H9 (cell line): Measurements from ENCODE around the gene ASGR1. TPM values are rescaled to one million over a fixed set of nuclear protein-coding genes. Genes with fewer than 3 reads are reported as not detected.
"Not testable (repeated sequence)": the region's sequence is repeated elsewhere in the genome, so short reads cannot be mapped to it uniquely, and the experiment has no call there.

Experiments used
- DNase-seq: peaks from one replicate; pipeline ENCODE4 v3.0.0-alpha.2; 2017
- H2AFZ ChIP-seq: one replicate; pipeline ENCODE4 v1.6.1; 2013; ENCODE audit warnings: mild to moderate bottlenecking, low read length, control low read depth, moderate library complexity
- H2AK5ac ChIP-seq: 2 replicates; pipeline ENCODE4 v1.6.1; 2013; ENCODE audit warnings: low read length, control low read depth, mixed read lengths; ENCODE audit not compliant: insufficient read length
- H2BK120ac ChIP-seq: one replicate; pipeline ENCODE4 v1.6.1; 2013; ENCODE audit warnings: low read depth, mild to moderate bottlenecking, low read length, control low read depth, inconsistent platforms; ENCODE audit not compliant: poor library complexity, severe bottlenecking
- H2BK12ac ChIP-seq: 2 replicates; pipeline ENCODE4 v1.6.1; 2013; ENCODE audit warnings: low read length, control low read depth, mixed read lengths, low read depth; ENCODE audit not compliant: insufficient read length
- H2BK15ac ChIP-seq: 2 replicates; pipeline ENCODE4 v1.6.1; 2013; ENCODE audit warnings: low read depth, low read length, control low read depth
- H2BK20ac ChIP-seq: one replicate; pipeline ENCODE4 v1.6.1; 2013; ENCODE audit warnings: low read depth, mild to moderate bottlenecking, low read length, control low read depth, inconsistent platforms; ENCODE audit not compliant: poor library complexity, severe bottlenecking
- H2BK5ac ChIP-seq: 2 replicates; pipeline ENCODE4 v1.6.1; 2013; ENCODE audit warnings: low read length, control low read depth, mixed read lengths; ENCODE audit not compliant: insufficient read length
- H3K14ac ChIP-seq: 2 replicates; pipeline ENCODE4 v1.6.1; 2013; ENCODE audit warnings: low read length, control low read depth; ENCODE audit not compliant: insufficient read depth
- H3K18ac ChIP-seq: 2 replicates; pipeline ENCODE4 v1.6.1; 2013; ENCODE audit warnings: low read depth, mild to moderate bottlenecking, mixed read lengths, low read length, control low read depth; ENCODE audit not compliant: insufficient read length
- H3K23ac ChIP-seq: 2 replicates; pipeline ENCODE4 v1.6.1; 2013; ENCODE audit warnings: low read length, control low read depth, mixed read lengths, low read depth; ENCODE audit not compliant: insufficient read length
- H3K23me2 ChIP-seq: 2 replicates; pipeline ENCODE4 v1.6.1; 2013; ENCODE audit warnings: low read depth, mild to moderate bottlenecking, mixed read lengths, low read length, control low read depth; ENCODE audit not compliant: insufficient read length, poor library complexity, severe bottlenecking
- H3K27ac ChIP-seq: 2 replicates; pipeline ENCODE4 v1.5.1; 2013; ENCODE audit warnings: low read length, control low read depth, mixed read lengths, low read depth; ENCODE audit not compliant: insufficient read length
- H3K27me3 ChIP-seq: 2 replicates; pipeline ENCODE4 v1.6.1; 2013; ENCODE audit warnings: low read length, control low read depth, inconsistent platforms; ENCODE audit not compliant: insufficient read depth
- H3K4ac ChIP-seq: 2 replicates; pipeline ENCODE4 v1.6.1; 2013; ENCODE audit warnings: low read depth, mild to moderate bottlenecking, control low read depth, inconsistent platforms, low read length, moderate library complexity
- H3K4me1 ChIP-seq: 2 replicates; pipeline ENCODE4 v1.6.1; 2013; ENCODE audit warnings: low read length, control low read depth, inconsistent platforms; ENCODE audit not compliant: insufficient read depth
- H3K4me2 ChIP-seq: 2 replicates; pipeline ENCODE4 v1.6.1; 2013; ENCODE audit warnings: low read length, control low read depth, mixed read lengths; ENCODE audit not compliant: insufficient read length, insufficient read depth
- H3K56ac ChIP-seq: 2 replicates; pipeline ENCODE4 v1.6.1; 2013; ENCODE audit warnings: low read depth, mild to moderate bottlenecking, mixed read lengths, low read length, control low read depth; ENCODE audit not compliant: insufficient read length
- H3K79me1 ChIP-seq: 2 replicates; pipeline ENCODE4 v1.6.1; 2013; ENCODE audit warnings: low read depth, mild to moderate bottlenecking, moderate library complexity, low read length, control low read depth, inconsistent platforms; ENCODE audit not compliant: insufficient read depth, poor library complexity, severe bottlenecking
- H3K79me2 ChIP-seq: 2 replicates; pipeline ENCODE4 v1.6.1; 2013; ENCODE audit warnings: low read length, control low read depth, inconsistent platforms; ENCODE audit not compliant: insufficient read depth
- H3K9ac ChIP-seq: 2 replicates; pipeline ENCODE4 v1.6.1; 2013; ENCODE audit warnings: low read length, control low read depth, mixed read lengths; ENCODE audit not compliant: insufficient read length; ENCODE audit errors: extremely low read depth
- H3K9me3 ChIP-seq: one replicate; pipeline ENCODE4 v1.6.1; 2013; ENCODE audit warnings: low read depth, low read length, inconsistent platforms; ENCODE audit not compliant: control insufficient read depth
- H3T11ph ChIP-seq: one replicate; pipeline ENCODE4 v1.6.1; 2013; ENCODE audit warnings: mild to moderate bottlenecking, low read length, control low read depth, inconsistent platforms
- H4K20me1 ChIP-seq: one replicate; pipeline ENCODE4 v1.6.1; 2013; ENCODE audit not compliant: control insufficient read depth, insufficient read length, insufficient read depth
- H4K5ac ChIP-seq: 2 replicates; pipeline ENCODE4 v1.6.1; 2013; ENCODE audit warnings: low read depth, mild to moderate bottlenecking, mixed read lengths, low read length, control low read depth; ENCODE audit not compliant: insufficient read length
- H4K8ac ChIP-seq: replicated peaks from 2 replicates; pipeline ENCODE4 v1.6.1; 2013; ENCODE audit warnings: low read length, control low read depth, mixed read lengths, low read depth; ENCODE audit not compliant: insufficient read length
- H4K91ac ChIP-seq: 2 replicates; pipeline ENCODE4 v1.6.1; 2013; ENCODE audit warnings: low read depth, mild to moderate bottlenecking, moderate library complexity, mixed read lengths, low read length, control low read depth; ENCODE audit not compliant: insufficient read length
- H3K27ac Mint-ChIP-seq, 3 experiments: 2 replicates in 2 of 3; 3 replicates in 1 of 3; pipeline ENCODE4 v1.8.0; 2020 to 2021; ENCODE audit warnings: mixed read lengths in 3 of 3, mild to moderate bottlenecking in 1 of 3, moderate library complexity in 1 of 3
- H3K27me3 Mint-ChIP-seq: 2 replicates; pipeline ENCODE4 v1.8.0; 2021; ENCODE audit warnings: low read depth, mild to moderate bottlenecking, moderate library complexity, mixed read lengths
- H3K36me3 Mint-ChIP-seq, 3 experiments: 2 replicates in 2 of 3; 3 replicates in 1 of 3; pipeline ENCODE4 v1.8.0; 2020 to 2021; ENCODE audit warnings: low read depth in 3 of 3, mixed read lengths in 3 of 3; ENCODE audit not compliant: insufficient read depth in 1 of 3
- H3K4me1 Mint-ChIP-seq, 2 experiments: 2 replicates each; pipeline ENCODE4 v1.8.0; 2020; ENCODE audit warnings: mixed read lengths in 2 of 2
- H3K4me3 Mint-ChIP-seq, 2 experiments: 2 replicates in 1 of 2; 3 replicates in 1 of 2; pipeline ENCODE4 v1.8.0; 2020 to 2021; ENCODE audit warnings: mild to moderate bottlenecking in 2 of 2, mixed read lengths in 2 of 2, moderate library complexity in 1 of 2
- H3K9me3 Mint-ChIP-seq, 2 experiments: 2 replicates in 1 of 2; 3 replicates in 1 of 2; pipeline ENCODE4 v1.8.0; 2020; ENCODE audit warnings: mild to moderate bottlenecking in 2 of 2, mixed read lengths in 2 of 2, moderate library complexity in 1 of 2
- WGBS: extraction: QIAGEN DNeasy Blood & Tissue Kit; methylation state at CpG from one replicate; pipeline ENCODE4 v1.1.7; 2013; ENCODE audit warnings: missing lambda C conversion rate, low lambda C conversion rate, mixed read lengths; ENCODE audit not compliant: insufficient read length; ENCODE audit errors: extremely low coverage; 5-methylcytosine and 5-hydroxymethylcytosine counted together
- total RNA-seq: library from RNA; stranded (reverse); gene quantifications from 2 replicates; pipeline ENCODE4 v1.2.1, GENCODE V29; 2021

ASGR1 gene
- total RNA-seq, 1 experiment from 2014 or later: 5.9 TPM

DNA sequence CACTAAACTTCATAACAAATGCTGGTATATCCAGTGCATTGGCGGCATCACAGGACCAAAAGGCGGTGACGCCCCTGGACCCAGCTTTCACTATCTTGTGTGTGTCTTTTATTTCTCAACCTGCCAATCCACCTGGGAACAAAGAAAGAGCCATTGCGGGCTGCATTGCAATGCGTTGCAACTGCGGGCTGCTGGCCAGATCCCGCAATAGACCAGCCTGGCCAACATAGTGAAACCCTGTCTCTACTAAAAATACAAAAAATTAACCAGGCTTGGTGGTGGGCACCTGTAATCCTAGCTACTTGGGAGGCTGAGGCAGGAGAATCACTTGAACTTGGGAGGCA is 9.6 kb downstream of the ASGR1 start:
- H3K9me3 Mint-ChIP-seq: peaks cover 4 to 13% of the 10 kb centered on the region in 2 experiments
- not testable (repeated sequence) for H3K9ac ChIP-seq, H2BK15ac ChIP-seq, H3K56ac ChIP-seq, H3K23me2 ChIP-seq, DNase-seq, H2BK20ac ChIP-seq, H3K18ac ChIP-seq, H3K23ac ChIP-seq, H3K4me1 Mint-ChIP-seq, H3K36me3 Mint-ChIP-seq, H2BK120ac ChIP-seq, H3K27ac Mint-ChIP-seq, H3K27me3 ChIP-seq, H3K79me2 ChIP-seq, H2BK12ac ChIP-seq, H4K91ac ChIP-seq, H2AFZ ChIP-seq, H4K5ac ChIP-seq, H2AK5ac ChIP-seq, H3T11ph ChIP-seq, H3K4ac ChIP-seq, H3K4me3 Mint-ChIP-seq, H3K79me1 ChIP-seq, H3K4me1 ChIP-seq, H4K20me1 ChIP-seq, H4K8ac ChIP-seq, H3K14ac ChIP-seq, H3K4me2 ChIP-seq, H2BK5ac ChIP-seq, H3K9me3 ChIP-seq, H3K27ac ChIP-seq
- H3K27me3 Mint-ChIP-seq: peaks cover 14% of the 10 kb centered on the region
- no CpG with 5 or more reads among the region's 7 CpGs for WGBS

- peaks cover 4 to 13% of the 10 kb centered on the region in 2 experiments for H3K9me3 Mint-ChIP-seq
- H4K20me1 ChIP-seq, H4K5ac ChIP-seq, H3K36me3 Mint-ChIP-seq, H3K23ac ChIP-seq, H3K4ac ChIP-seq, H3K27me3 ChIP-seq, H4K91ac ChIP-seq, H3K4me2 ChIP-seq, H2BK120ac ChIP-seq, H3T11ph ChIP-seq, H3K79me1 ChIP-seq, H4K8ac ChIP-seq, H2BK12ac ChIP-seq, H3K4me1 Mint-ChIP-seq, H3K18ac ChIP-seq, DNase-seq, H2AK5ac ChIP-seq, H3K4me1 ChIP-seq, H3K4me3 Mint-ChIP-seq, H3K27ac Mint-ChIP-seq, H2AFZ ChIP-seq, H3K9me3 ChIP-seq, H2BK20ac ChIP-seq, H3K23me2 ChIP-seq, H2BK15ac ChIP-seq, H3K56ac ChIP-seq, H2BK5ac ChIP-seq, H3K79me2 ChIP-seq, H3K14ac ChIP-seq, H3K27ac ChIP-seq, H3K9ac ChIP-seq: not testable (repeated sequence)
- H3K27me3 Mint-ChIP-seq: peaks cover 14% of the 10 kb centered on the region
- WGBS: no CpG with 5 or more reads among the region's 10 CpGs
Observed at GRCh38 chr17:7168841-7169564, 10.2 kb downstream of the ASGR1 start.
